H1 (cell line): ENCODE data around the gene DHCR7. TPM values are rescaled to one million over a fixed set of nuclear protein-coding genes. Genes with fewer than 3 reads are reported as not detected.

ENCODE experiments used
- CTCF ChIA-PET: fragments of 300-600 bp; sonication (Branson Sonifier 250); formaldehyde crosslinking; loops from one replicate; lab custom pipeline; 2021; ENCODE audit not compliant: partially characterized antibody; lab: Charles Lee
- POLR2A ChIA-PET: fragments of 300-600 bp; sonication (Branson Sonifier 250); formaldehyde crosslinking; loops from one replicate; lab custom pipeline; 2021; ENCODE audit warnings: inconsistent platforms; ENCODE audit not compliant: partially characterized antibody; lab: Charles Lee
- DNase-seq, 2 experiments: peaks; one replicate each; pipeline versions ENCODE4 v3.0.0 to v3.0.0-alpha.2; 2010 to 2022; ENCODE audit warnings: low spot score in 2 of 2, low read depth in 1 of 2, mixed read lengths in 1 of 2
- FAIRE-seq: peaks from 2 replicates; lab custom pipeline; 2011; peaks lifted over from hg19 to GRCh38; lab: Jason Lieb, UNC
- H2AFZ ChIP-seq: 2 replicates; pipeline ENCODE4 v1.8.1; 2012; ENCODE audit warnings: low read length, inconsistent platforms
- H2AK5ac ChIP-seq: 2 replicates; pipeline ENCODE4 v1.6.1; 2013; ENCODE audit warnings: low read depth, low read length
- H2BK120ac ChIP-seq: replicated peaks from 2 replicates; pipeline ENCODE3; 2013; ENCODE audit warnings: low read depth, low read length, inconsistent platforms
- H2BK12ac ChIP-seq: 2 replicates; pipeline ENCODE4 v1.6.1; 2013; ENCODE audit warnings: low read depth, low read length
- H2BK15ac ChIP-seq: 2 replicates; pipeline ENCODE4 v1.6.1; 2013; ENCODE audit warnings: low read length
- H2BK20ac ChIP-seq: 2 replicates; pipeline ENCODE4 v1.6.1; 2013; ENCODE audit warnings: low read length
- H2BK5ac ChIP-seq: 2 replicates; pipeline ENCODE4 v1.6.1; 2013; ENCODE audit warnings: low read depth, low read length
- H3K14ac ChIP-seq: 2 replicates; pipeline ENCODE4 v1.6.1; 2013; ENCODE audit warnings: inconsistent platforms; ENCODE audit not compliant: insufficient read length
- H3K18ac ChIP-seq: 2 replicates; pipeline ENCODE4 v1.6.1; 2013; ENCODE audit warnings: low read length; ENCODE audit errors: extremely low read depth
- H3K23ac ChIP-seq: 2 replicates; pipeline ENCODE4 v1.6.1; 2013; ENCODE audit warnings: inconsistent platforms; ENCODE audit not compliant: insufficient read length
- H3K23me2 ChIP-seq: 2 replicates; pipeline ENCODE4 v1.6.1; 2013; ENCODE audit warnings: low read depth, low read length
- H3K27ac ChIP-seq: 2 replicates; pipeline ENCODE4 v1.6.1; 2011; ENCODE audit warnings: low read depth, low read length, inconsistent platforms
- H3K27me3 ChIP-seq, 4 experiments: replicated peaks in 1 of 4; 1 replicate in 1 of 4; 2 replicates in 3 of 4; pipeline versions ENCODE4 v1.6.1 to v1.8.1; 2011 to 2013; ENCODE audit warnings: low read length in 3 of 4, mild to moderate bottlenecking in 3 of 4, inconsistent platforms in 2 of 4, mixed read lengths in 2 of 4, moderate library complexity in 1 of 4; ENCODE audit not compliant: control insufficient read depth in 3 of 4, insufficient read depth in 3 of 4; ENCODE audit errors: extremely low read depth in 1 of 4
- H3K36me3 ChIP-seq, 4 experiments: 2 replicates each; pipeline versions ENCODE4 v1.6.1 to v1.8.1; 2011 to 2013; ENCODE audit warnings: mild to moderate bottlenecking in 4 of 4, low read length in 3 of 4, moderate library complexity in 2 of 4, control low read depth in 1 of 4, inconsistent platforms in 1 of 4; ENCODE audit not compliant: insufficient read depth in 4 of 4, control insufficient read depth in 2 of 4
- H3K4ac ChIP-seq: replicated peaks from 2 replicates; pipeline ENCODE3; 2013; ENCODE audit warnings: low read length, low read depth, mixed read lengths, inconsistent platforms; ENCODE audit not compliant: insufficient read length
- H3K4me1 ChIP-seq, 4 experiments: replicated peaks in 1 of 4; 1 replicate in 1 of 4; 2 replicates in 3 of 4; pipeline versions ENCODE4 v1.6.1 to v1.8.1; 2011 to 2013; ENCODE audit warnings: low read length in 3 of 4, inconsistent platforms in 2 of 4, mixed read lengths in 1 of 4; ENCODE audit not compliant: insufficient read depth in 4 of 4, control insufficient read depth in 3 of 4
- H3K4me2 ChIP-seq, 2 experiments: 2 replicates each; pipeline versions ENCODE4 v1.6.1 to v1.8.1; 2011 to 2013; ENCODE audit warnings: low read depth in 2 of 2, low read length in 2 of 2, control low read depth in 1 of 2, inconsistent platforms in 1 of 2, mild to moderate bottlenecking in 1 of 2; ENCODE audit not compliant: insufficient read depth in 1 of 2
- H3K4me3 ChIP-seq, 4 experiments: fragments of 200-600, 300-600 bp in 1 of 4; sonication (generic), shearing (Covaris generic), sonication (Bioruptor Twin) in 1 of 4; 2 replicates each; pipeline versions ENCODE4 v1.5.1 to v1.8.1; 2011 to 2016; ENCODE audit warnings: low read length in 4 of 4, low read depth in 3 of 4, control low read depth in 2 of 4, inconsistent platforms in 2 of 4, mild to moderate bottlenecking in 2 of 4, mixed read lengths in 1 of 4, moderate library complexity in 1 of 4; ENCODE audit not compliant: insufficient read depth in 2 of 4; ENCODE audit errors: extremely low read depth in 1 of 4
- H3K56ac ChIP-seq: replicated peaks from 2 replicates; pipeline ENCODE3; 2013; ENCODE audit warnings: low read depth, mild to moderate bottlenecking, mixed read lengths, low read length, inconsistent platforms; ENCODE audit not compliant: insufficient read length
- H3K79me1 ChIP-seq: 2 replicates; pipeline ENCODE4 v1.6.1; 2013; ENCODE audit warnings: low read depth, low read length, control low read depth
- H3K79me2 ChIP-seq, 2 experiments: 2 replicates each; pipeline versions ENCODE4 v1.6.1 to v1.8.1; 2012 to 2013; ENCODE audit warnings: low read length in 2 of 2, mild to moderate bottlenecking in 2 of 2, inconsistent platforms in 1 of 2; ENCODE audit not compliant: insufficient read depth in 2 of 2, control insufficient read depth in 1 of 2
- H3K9ac ChIP-seq, 4 experiments: replicated peaks in 1 of 4; 1 replicate in 1 of 4; 2 replicates in 3 of 4; pipeline versions ENCODE4 v1.6.1 to v1.8.1; 2011 to 2013; ENCODE audit warnings: low read depth in 3 of 4, low read length in 3 of 4, control low read depth in 2 of 4, mild to moderate bottlenecking in 2 of 4, moderate library complexity in 2 of 4, inconsistent platforms in 1 of 4; ENCODE audit errors: extremely low read depth in 1 of 4
- H3K9me3 ChIP-seq, 2 experiments: 2 replicates each; pipeline versions ENCODE4 v1.6.1 to v1.8.1; 2012 to 2013; ENCODE audit warnings: mild to moderate bottlenecking in 2 of 2, moderate library complexity in 2 of 2, control low read depth in 1 of 2, inconsistent platforms in 1 of 2, low read depth in 1 of 2, low read length in 1 of 2, mixed read lengths in 1 of 2; ENCODE audit not compliant: insufficient read depth in 2 of 2
- H4K20me1 ChIP-seq, 2 experiments: replicated peaks in 1 of 2; 2 replicates each; pipeline versions ENCODE3 to v1.8.1; 2011 to 2013; ENCODE audit warnings: inconsistent platforms in 2 of 2, low read length in 2 of 2, mild to moderate bottlenecking in 1 of 2; ENCODE audit not compliant: insufficient read depth in 2 of 2, control insufficient read depth in 1 of 2
- H4K5ac ChIP-seq: 2 replicates; pipeline ENCODE4 v1.6.1; 2013; ENCODE audit warnings: low read length, low read depth, mixed read lengths, inconsistent platforms; ENCODE audit not compliant: insufficient read length
- H4K8ac ChIP-seq: 2 replicates; pipeline ENCODE4 v1.8.0; 2013; ENCODE audit warnings: mild to moderate bottlenecking, moderate library complexity, low read length, inconsistent platforms; ENCODE audit not compliant: insufficient read depth; ENCODE audit errors: extremely low read depth
- H4K91ac ChIP-seq: replicated peaks from 2 replicates; pipeline ENCODE3; 2013; ENCODE audit warnings: low read length, mixed read lengths, inconsistent platforms; ENCODE audit not compliant: insufficient read length
- CEBPB ChIP-seq: IDR thresholded peaks from 2 replicates; pipeline ENCODE4 v1.6.1; 2012; ENCODE audit warnings: low read depth, low read length
- CTBP2 ChIP-seq: IDR thresholded peaks from 2 replicates; pipeline ENCODE4 v1.7.0; 2011; ENCODE audit warnings: borderline replicate concordance, mild to moderate bottlenecking, moderate library complexity, mixed read lengths, low read length; ENCODE audit not compliant: insufficient read depth, insufficient read length
- FOSL1 ChIP-seq: IDR thresholded peaks from 2 replicates; pipeline ENCODE4 v1.6.1; 2011; ENCODE audit warnings: mild to moderate bottlenecking, low read depth, low read length, moderate library complexity; ENCODE audit not compliant: insufficient read depth
- TCF12 ChIP-seq: IDR thresholded peaks from 2 replicates; pipeline ENCODE4 v1.6.1; 2011; ENCODE audit warnings: low read depth, mild to moderate bottlenecking, low read length
- WGBS, 2 experiments: shearing (Covaris generic) in 1 of 2; methylation state at CpG; one replicate each; pipeline versions ENCODE4 v1.1.6 to v1.1.7; 2013 to 2015; ENCODE audit warnings: low lambda C conversion rate in 2 of 2, mixed read lengths in 2 of 2, inconsistent platforms in 1 of 2, low coverage in 1 of 2, missing lambda C conversion rate in 1 of 2; ENCODE audit not compliant: insufficient replicate concordance in 2 of 2, insufficient coverage in 1 of 2, insufficient read length in 1 of 2; ENCODE audit errors: extremely low coverage in 1 of 2, missing lambda C conversion rate in 1 of 2; 5-methylcytosine and 5-hydroxymethylcytosine counted together
- polyA plus RNA-seq, 7 experiments: library from polyadenylated mRNA; depleted of rRNA in 3 of 7; stranded (reverse) in 5 of 7; unstranded in 2 of 7; fragments of >200 nt in 5 of 7; fragments of 200-250 nt in 2 of 7; gene quantifications; 1 replicate in 5 of 7; 2 replicates in 1 of 7; 4 replicates in 1 of 7; pipeline versions ENCODE4 v1.2.1 to v1.2.3, GENCODE V29; 2011 to 2013; ENCODE audit warnings: missing spikeins in 2 of 7, mixed read lengths in 2 of 7
- total RNA-seq: library from RNA; stranded (reverse); fragmentation: NEBNext Ultra II Directional; extraction: Animal tissue kit (Norgen Biotek cat#: 25700); gene quantifications from 2 replicates; pipeline ENCODE4 v1.2.1, GENCODE V29; 2021

Gene DHCR7
- total and polyA plus RNA-seq, 2 of the 8 experiments (the other 6 are each of a cell fraction or from before 2014, with no cell fraction given): 144 to 157 TPM

DNA sequence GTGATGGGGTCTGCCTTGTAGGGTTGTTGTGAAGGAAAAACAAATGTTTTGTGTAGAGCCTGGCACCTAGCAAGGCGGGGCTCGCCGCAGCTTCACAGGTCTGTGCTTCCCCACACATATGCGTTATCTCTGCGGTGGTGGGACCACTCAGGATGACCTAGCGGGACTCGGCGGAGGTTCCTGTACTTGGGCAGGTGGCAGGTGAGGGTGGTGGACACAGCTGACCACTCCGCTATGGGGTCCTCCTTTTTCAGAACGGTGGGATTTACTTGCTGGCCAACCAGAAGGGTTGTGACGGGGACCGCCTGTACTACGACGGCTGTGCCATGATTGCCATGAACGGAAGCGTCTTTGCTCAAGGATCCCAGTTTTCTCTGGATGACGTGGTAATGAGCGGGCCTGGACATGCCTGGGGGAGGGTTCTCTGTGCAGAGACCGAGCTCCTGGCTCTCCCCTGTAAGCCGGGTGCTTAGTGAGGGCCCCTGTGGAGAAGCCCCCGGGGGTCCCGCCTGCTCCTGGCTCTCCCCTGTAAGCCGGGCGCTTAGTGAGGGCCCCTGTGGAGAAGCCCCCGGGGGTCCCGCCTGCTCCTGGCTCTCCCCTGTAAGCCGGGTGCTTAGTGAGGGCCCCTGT, 26.1 kb upstream of the DHCR7 start:
- no peaks in the 10 kb centered on the region for H3K27me3 ChIP-seq
- peaks cover 6 to 14% of the 10 kb centered on the region in 2 experiments for H4K20me1 ChIP-seq
- H3K18ac ChIP-seq: no peak overlapping the region
- no peak overlapping the region for H3K23ac ChIP-seq
- H3K23me2 ChIP-seq: no peaks in the 10 kb centered on the region
- H2AK5ac ChIP-seq: no peak overlapping the region
- peaks cover under 1% of the 10 kb centered on the region in 2 experiments; a peak in 2 of 4 replicates for H3K9me3 ChIP-seq
- no peaks in the 10 kb centered on the region for H3K79me2 ChIP-seq
- H3K4ac ChIP-seq: no peak overlapping the region
- no peak overlapping the region for H2BK12ac ChIP-seq
- H3K4me3 ChIP-seq: no peak overlapping the region
- no peak overlapping the region for H3K27ac ChIP-seq
- no peak overlapping the region for H2AFZ ChIP-seq
- TF ChIP-seq TCF12 (no peak), CEBPB (no peak), FOSL1 (no peak), CTBP2 (no peak)
- peaks cover 0 to 22% (median 14%) of the 10 kb centered on the region in 4 experiments; a peak in 7 of 8 replicates for H3K36me3 ChIP-seq
- no peak overlapping the region for H2BK15ac ChIP-seq
- CTCF ChIA-PET: no interaction called here
- no peak overlapping the region for H2BK120ac ChIP-seq
- no peak overlapping the region for H2BK5ac ChIP-seq
- no peak overlapping the region for H4K91ac ChIP-seq
- WGBS, 2 experiments: 95% methylated on average over 27 of the region's 27 CpGs; no CpG with 5 or more reads in 1 of the 2 experiments
- H3K4me2 ChIP-seq: no peak overlapping the region
- no peak overlapping the region for H4K8ac ChIP-seq
- no peak overlapping the region for H3K9ac ChIP-seq
- H3K4me1 ChIP-seq: peaks cover 0 to 9% (median 4%) of the 10 kb centered on the region in 4 experiments; a peak in 6 of 7 replicates
- no peak overlapping the region for H3K56ac ChIP-seq
- no peak overlapping the region for H2BK20ac ChIP-seq
- H4K5ac ChIP-seq: no peak overlapping the region
- POLR2A ChIA-PET: no interaction called here
- no peak for DNase-seq
- no peak for FAIRE-seq
- no peaks in the 10 kb centered on the region for H3K79me1 ChIP-seq
- H3K14ac ChIP-seq: no peak overlapping the region
